Pancreas (tissue), 10 donors: ENCODE results near the gene MACROD2. TPM values are rescaled to one million over a fixed set of nuclear protein-coding genes. Genes with fewer than 3 reads are reported as not detected.

Experiments used
- ATAC-seq, 4 donors: fragments of 200-7000 bp; cut with Tn5 transposase; one replicate each; pipeline versions ENCODE4 v1.8.0 to v1.9.1; 2020; ENCODE audit warnings: mild to moderate bottlenecking in 4 of 4, moderate library complexity in 4 of 4
- DNase-seq, 6 donors: peaks; one replicate each; pipeline ENCODE4 v3.0.0-alpha.2; 2020
- FAIRE-seq: peaks from 2 replicates; lab custom pipeline; 2012; peaks lifted over from hg19 to GRCh38; lab: Jason Lieb, UNC
- H3K27ac ChIP-seq, 4 donors: fragments of 200-600 bp; sonication (generic); 1 replicate in 3 of 4; 2 replicates in 1 of 4; pipeline versions ENCODE4 v1.5.0 to v1.8.0; 2020
- H3K27me3 ChIP-seq, 4 donors: fragments of 200-600 bp; one replicate each; pipeline ENCODE4 v1.8.0; 2021
- H3K36me3 ChIP-seq, 3 donors: fragments of 200-600 bp; sonication (generic) in 1 of 3; one replicate each; pipeline versions ENCODE4 v1.5.0 to v1.8.0; 2020 to 2021
- H3K4me1 ChIP-seq, 3 donors: fragments of 200-600 bp; one replicate each; pipeline ENCODE4 v1.8.0; 2021
- H3K4me3 ChIP-seq, 4 donors: fragments of 200-600 bp; sonication (generic) in 2 of 4; one replicate each; pipeline versions ENCODE4 v1.5.0 to v1.8.0; 2020 to 2021
- H3K9me3 ChIP-seq, 4 donors: fragments of 200-600 bp; one replicate each; pipeline ENCODE4 v1.8.0; 2021
- WGBS, 2 donors: extraction: QIAGEN DNeasy Blood & Tissue Kit; methylation state at CpG; one replicate each; pipeline ENCODE4 v1.1.7; 2013; 5-methylcytosine and 5-hydroxymethylcytosine counted together
- intact Hi-C, 3 donors: fragments of 100-400 bp; cut with DNase I; formaldehyde crosslinking; loops; one replicate each; pipeline versions ENCODE4 v1.11.1 to v1.14.2; 2022
- polyA plus RNA-seq, 2 donors: library from polyadenylated mRNA; stranded (reverse); fragments of 200-250 nt; gene quantifications; one replicate each; pipeline ENCODE4 v1.2.3, GENCODE V29; 2013
- total RNA-seq, 6 donors: library from RNA; stranded (reverse); fragmentation: NEBNext Ultra II Directional in 4 of 6; extraction: Animal tissue kit (Norgen Biotek cat#: 25700) in 4 of 6; gene quantifications; one replicate each; pipeline versions ENCODE4 v1.2.1 to v1.2.4, GENCODE V29; 2021 to 2023
- TF ChIP-seq, protein P1 (sequence below), 4 donors: fragments of 200-600 bp; sonication (generic) in 3 of 4; IDR thresholded peaks; one replicate each; pipeline versions ENCODE4 v1.5.0 to v1.8.0; 2021; ENCODE audit warnings: antibody characterized with exemption in 4 of 4
- donor health status: healthy with polysubstance abuse.
- donor health status: DM: no; HTN: no; CAD: no; lungs with moderate emphysema.
- donor health status: DM: no; HTN: no; CAD: no.
- donor health status: control.
- donor health status: control.
- donor health status: Bipolar disorder and iron deficiency.
- donor health status: DM: yes; HTN: yes; CAD: no.
- donor health status: DM: no; HTN: no; CAD: no.
- donor health status: DM: no; HTN: no; CAD: no.
- donor health status: DM: yes; HTN: yes; CAD: no.

MACROD2 gene
- total and polyA plus RNA-seq, 8 donors = 1.7 to 4.9 (median 2.7) TPM

GRCh38 chr20:14710951-14711350 is 715.6 kb downstream of the MACROD2 start:
- peaks cover 0 to 19% (median 10%) of the 10 kb centered on the region in 3 donors for H3K4me1 ChIP-seq
- DNase-seq (no peak), FAIRE-seq (no peak), ATAC-seq (no peak)
- 62 to 67% methylated on average over 2 of the region's 2 CpGs for WGBS, 2 donors
- no peak overlapping the region for H3K27ac ChIP-seq
- H3K27me3 ChIP-seq = no peaks in the 10 kb centered on the region
- no peaks in the 10 kb centered on the region for H3K9me3 ChIP-seq
- intact Hi-C loops = no loop called here
- TF ChIP-seq, protein P1, sequence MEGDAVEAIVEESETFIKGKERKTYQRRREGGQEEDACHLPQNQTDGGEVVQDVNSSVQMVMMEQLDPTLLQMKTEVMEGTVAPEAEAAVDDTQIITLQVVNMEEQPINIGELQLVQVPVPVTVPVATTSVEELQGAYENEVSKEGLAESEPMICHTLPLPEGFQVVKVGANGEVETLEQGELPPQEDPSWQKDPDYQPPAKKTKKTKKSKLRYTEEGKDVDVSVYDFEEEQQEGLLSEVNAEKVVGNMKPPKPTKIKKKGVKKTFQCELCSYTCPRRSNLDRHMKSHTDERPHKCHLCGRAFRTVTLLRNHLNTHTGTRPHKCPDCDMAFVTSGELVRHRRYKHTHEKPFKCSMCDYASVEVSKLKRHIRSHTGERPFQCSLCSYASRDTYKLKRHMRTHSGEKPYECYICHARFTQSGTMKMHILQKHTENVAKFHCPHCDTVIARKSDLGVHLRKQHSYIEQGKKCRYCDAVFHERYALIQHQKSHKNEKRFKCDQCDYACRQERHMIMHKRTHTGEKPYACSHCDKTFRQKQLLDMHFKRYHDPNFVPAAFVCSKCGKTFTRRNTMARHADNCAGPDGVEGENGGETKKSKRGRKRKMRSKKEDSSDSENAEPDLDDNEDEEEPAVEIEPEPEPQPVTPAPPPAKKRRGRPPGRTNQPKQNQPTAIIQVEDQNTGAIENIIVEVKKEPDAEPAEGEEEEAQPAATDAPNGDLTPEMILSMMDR (IDR thresholded peaks at IDR 0.05) = no peak
- no peak overlapping the region for H3K4me3 ChIP-seq
- no peaks in the 10 kb centered on the region for H3K36me3 ChIP-seq

GRCh38 chr20:14711652-14712051 is 716.3 kb downstream of the MACROD2 start:
- H3K27ac ChIP-seq = no peak overlapping the region
- 81 to 87% methylated on average over 2 of the region's 2 CpGs for WGBS, 2 donors

GRCh38 chr20:14712302-14712739 is 717.0 kb downstream of the MACROD2 start:
- 11 to 13% methylated on average over 6 of the region's 6 CpGs for WGBS, 2 donors
- FAIRE-seq = peak; percentile 17
- H3K4me1 ChIP-seq = peaks cover 0 to 19% (median 10%) of the 10 kb centered on the region in 3 donors
- H3K36me3 ChIP-seq = no peaks in the 10 kb centered on the region
- H3K9me3 ChIP-seq = no peaks in the 10 kb centered on the region
- TF ChIP-seq, protein P1 (IDR thresholded peaks at IDR 0.05) = no peak
- ATAC-seq = peak; percentile 43 to 91 (median 76)
- intact Hi-C loops = no loop called here
- peak in 2 of 6 donors; percentile 11 to 23 for DNase-seq
- no peak overlapping the region for H3K4me3 ChIP-seq
- no peaks in the 10 kb centered on the region for H3K27me3 ChIP-seq
- H3K27ac ChIP-seq = peak overlapping the region in 1 of 4 donors; percentile 10

More at GRCh38 chr20:14711652-14712051, 716.3 kb downstream of the MACROD2 start:
- Histone ChIP-seq H3K4me1 (peaks cover 0 to 19% (median 10%) of the 10 kb centered on the region in 3 donors), H3K4me3 (no peak overlapping the region), H3K36me3 (no peaks in the 10 kb centered on the region), H3K9me3 (no peaks in the 10 kb centered on the region), H3K27me3 (no peaks in the 10 kb centered on the region)
- DNase-seq = no peak
- ATAC-seq = peak in 2 of 4 donors; percentile 32 to 41
- intact Hi-C loops = no loop called here
- TF ChIP-seq, protein P1 (IDR thresholded peaks at IDR 0.05) = no peak
- no peak for FAIRE-seq

GRCh38 chr20:14715400-14715799 is 720.1 kb downstream of the MACROD2 start:
- Histone ChIP-seq H3K4me1 (peaks cover 0 to 16% (median 13%) of the 10 kb centered on the region in 3 donors), H3K27me3 (no peaks in the 10 kb centered on the region), H3K27ac (no peak overlapping the region), H3K36me3 (no peaks in the 10 kb centered on the region), H3K4me3 (no peak overlapping the region), H3K9me3 (no peaks in the 10 kb centered on the region)
- FAIRE-seq (no peak), DNase-seq (no peak), ATAC-seq (no peak)
- WGBS, 2 donors = 88 to 90% methylated on average over 3 of the region's 3 CpGs
- TF ChIP-seq, protein P1 (IDR thresholded peaks at IDR 0.05) = no peak
- intact Hi-C loops = no loop called here

DNA sequence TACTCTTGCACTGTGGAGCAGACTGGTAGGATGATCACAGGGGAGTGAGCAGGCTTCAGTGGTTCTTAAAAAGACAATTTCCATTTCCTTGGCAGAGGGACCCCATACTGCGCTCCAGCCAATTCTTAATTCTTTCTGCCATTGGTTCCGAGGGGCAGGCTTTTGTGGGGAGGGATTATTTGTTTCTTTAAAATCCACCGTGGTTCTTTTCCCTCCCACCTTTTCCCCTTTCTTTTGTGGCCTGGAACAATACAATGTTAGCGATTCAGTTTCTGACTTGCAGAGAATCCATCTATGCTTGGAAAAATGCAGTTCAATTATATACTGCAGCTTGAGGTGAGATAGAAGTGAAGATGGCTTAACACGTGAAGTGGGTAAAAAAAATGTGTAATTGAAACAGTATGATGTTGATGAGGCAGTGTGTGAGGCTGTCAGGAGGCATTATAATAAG is 721.1 kb downstream of the MACROD2 start:
- peaks cover 0 to 16% (median 13%) of the 10 kb centered on the region in 3 donors for H3K4me1 ChIP-seq
- ATAC-seq = no peak
- no peak overlapping the region for H3K4me3 ChIP-seq
- no peaks in the 10 kb centered on the region for H3K9me3 ChIP-seq
- intact Hi-C loops = no loop called here
- TF ChIP-seq, protein P1 (IDR thresholded peaks at IDR 0.05) = no peak
- H3K36me3 ChIP-seq = no peaks in the 10 kb centered on the region
- no peak overlapping the region for H3K27ac ChIP-seq
- no peaks in the 10 kb centered on the region for H3K27me3 ChIP-seq
- FAIRE-seq = no peak
- no peak for DNase-seq
- WGBS, 2 donors = 91 to 92% methylated on average over 5 of the region's 5 CpGs
